ENCODE data around the gene ONECUT1.
A peak's percentile ranks its signal among the peaks of the same experiment; 100 is the strongest.

Gene ONECUT1

DNA sequence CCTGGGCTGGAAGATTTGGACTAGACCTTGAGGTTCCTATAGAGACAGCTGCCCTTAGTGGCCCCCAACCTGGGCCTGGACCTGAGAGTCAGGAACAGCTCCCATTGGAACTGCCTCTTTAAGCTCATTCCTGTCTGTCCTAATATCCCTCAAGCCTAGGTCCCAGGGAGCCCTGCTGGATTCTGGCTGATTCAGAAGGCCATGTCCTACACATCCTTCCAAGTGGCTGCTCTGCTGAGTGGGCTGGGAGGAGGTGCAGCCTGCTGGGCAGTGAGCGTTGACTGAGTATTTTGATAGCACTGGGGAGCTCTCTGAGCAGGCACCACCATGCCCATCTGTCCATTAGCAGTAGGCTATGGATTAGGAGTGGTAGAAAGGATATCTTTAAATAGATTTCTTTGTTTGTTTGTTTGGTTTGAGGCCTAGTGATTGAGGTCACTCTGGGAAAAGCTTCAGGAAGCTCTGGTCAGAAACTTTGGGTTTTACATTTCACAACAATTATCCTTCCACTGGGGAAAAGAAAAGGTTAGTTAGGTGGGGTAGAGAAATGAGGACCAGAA, 56.4 kb downstream of the ONECUT1 start:
- no peak for DNase-seq (ENCODE audit: low read depth in 2 of 2)

DNA sequence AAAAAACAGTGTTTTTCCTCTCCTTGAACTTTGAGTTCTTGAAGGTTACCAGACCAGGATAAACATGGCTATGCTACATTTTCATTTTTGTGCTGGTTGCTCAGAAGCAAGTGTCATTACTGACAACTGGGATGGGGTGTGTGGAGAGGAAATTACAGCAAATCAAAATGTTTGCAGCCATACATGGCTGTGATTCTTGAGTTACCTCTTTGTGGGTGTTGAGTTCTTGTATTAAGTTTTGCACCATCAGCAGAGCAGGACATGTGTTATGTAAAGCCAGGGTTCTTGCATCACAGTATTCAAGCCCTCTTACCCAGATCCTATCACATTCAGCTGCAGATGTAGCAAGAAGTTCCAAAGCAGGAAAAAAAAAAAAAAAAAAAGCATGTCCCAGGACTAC, 57.0 kb downstream of the ONECUT1 start:
- DNase-seq (ENCODE audit: low read depth in 2 of 2), result no peak

DNA sequence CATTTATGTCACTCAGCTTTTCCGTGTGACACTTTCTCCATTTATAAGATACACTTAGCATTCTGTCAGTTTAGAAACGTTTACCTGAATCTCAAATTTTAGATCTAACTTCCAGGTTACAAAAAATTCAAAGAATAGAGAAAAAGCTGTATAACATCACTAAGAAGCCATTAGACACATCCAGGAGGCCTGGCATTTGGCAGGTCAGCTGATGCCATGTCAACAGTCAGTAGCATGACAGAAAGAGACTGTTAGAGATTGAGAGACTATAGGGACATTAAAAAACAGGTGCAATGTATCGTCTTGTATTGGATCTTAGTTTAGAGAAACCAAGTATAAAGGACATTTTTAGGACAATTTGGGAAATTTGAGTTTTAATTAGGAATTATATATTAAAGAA, 57.6 kb downstream of the ONECUT1 start:
- DNase-seq (ENCODE audit: low read depth in 2 of 2), result no peak

DNA sequence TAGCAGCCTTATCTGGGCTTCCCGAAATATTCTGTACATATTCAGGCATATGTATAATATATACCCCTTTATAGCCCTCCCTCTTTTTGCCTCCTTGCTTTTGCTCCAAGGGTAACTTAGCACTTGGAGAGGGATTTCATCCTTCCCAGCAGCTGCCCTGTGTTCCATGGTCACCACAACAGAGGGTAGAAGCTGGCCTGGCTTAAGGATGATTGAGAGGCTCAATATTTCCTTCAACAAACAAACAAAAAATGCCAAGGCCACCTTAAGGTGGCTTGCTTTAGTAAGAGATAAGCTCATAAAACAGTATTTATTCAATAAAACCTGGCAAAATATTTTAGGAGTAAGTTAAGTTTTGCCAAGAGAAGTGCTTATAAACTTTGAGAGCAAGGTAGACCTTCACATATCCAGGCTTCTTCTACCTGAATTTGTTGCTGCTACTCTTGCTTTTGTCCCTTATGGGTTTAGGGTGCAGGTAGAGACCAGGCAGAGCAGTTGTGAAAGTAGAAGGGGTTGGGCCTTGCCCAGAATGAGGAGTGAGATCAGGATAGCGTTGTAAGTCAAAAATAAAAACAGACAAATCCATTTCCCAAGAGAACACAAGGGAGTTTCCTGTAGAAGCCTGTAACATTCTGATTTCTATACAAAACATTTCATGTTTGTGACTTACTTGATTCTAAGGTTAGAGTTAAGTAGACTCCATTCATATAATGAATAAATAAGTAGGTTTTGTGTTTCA, 58.2 kb downstream of the ONECUT1 start:
- DNase-seq (ENCODE audit: low read depth in 2 of 2), result no peak

DNA sequence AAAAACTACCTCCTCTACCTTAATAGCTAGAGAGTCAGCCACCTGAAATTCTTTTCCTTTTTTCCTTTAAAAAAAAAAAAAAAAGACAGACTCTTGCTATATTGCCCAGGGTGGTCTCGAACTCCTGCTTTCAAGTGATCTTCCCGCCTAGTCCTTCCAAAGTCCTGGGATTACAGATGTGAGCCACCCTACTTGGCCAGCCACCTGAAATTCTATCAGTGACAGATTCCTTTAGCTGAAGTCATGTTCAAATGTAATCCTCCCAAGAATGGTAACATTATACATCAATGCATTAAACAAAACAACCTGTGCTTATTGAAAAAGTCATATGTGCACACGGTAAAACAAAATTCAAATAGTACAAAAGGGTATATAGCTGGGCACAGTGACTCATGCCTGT, 59.1 kb downstream of the ONECUT1 start:
- no peak for DNase-seq (ENCODE audit: low read depth in 2 of 2)

DNA sequence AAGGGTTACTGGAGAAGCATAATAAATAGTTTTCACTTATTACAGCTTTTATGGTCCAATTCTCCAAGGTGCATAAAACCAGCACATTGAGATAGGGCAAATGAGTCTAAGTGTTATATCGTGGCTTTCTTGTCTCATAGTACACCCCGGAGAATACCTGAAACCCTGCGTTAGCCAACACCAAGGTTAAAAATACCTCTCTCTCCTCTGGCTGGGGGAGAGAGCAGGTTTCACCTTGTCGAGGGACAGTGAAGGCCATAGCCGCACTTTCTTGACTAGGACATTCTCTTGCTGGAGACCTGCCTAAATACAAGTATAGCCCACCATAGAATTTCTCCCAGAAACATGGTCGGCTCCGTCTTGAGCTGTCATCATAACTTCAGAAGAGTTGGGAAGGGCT, 59.5 kb downstream of the ONECUT1 start:
- DNase-seq (ENCODE audit: low read depth in 2 of 2), result no peak

DNA sequence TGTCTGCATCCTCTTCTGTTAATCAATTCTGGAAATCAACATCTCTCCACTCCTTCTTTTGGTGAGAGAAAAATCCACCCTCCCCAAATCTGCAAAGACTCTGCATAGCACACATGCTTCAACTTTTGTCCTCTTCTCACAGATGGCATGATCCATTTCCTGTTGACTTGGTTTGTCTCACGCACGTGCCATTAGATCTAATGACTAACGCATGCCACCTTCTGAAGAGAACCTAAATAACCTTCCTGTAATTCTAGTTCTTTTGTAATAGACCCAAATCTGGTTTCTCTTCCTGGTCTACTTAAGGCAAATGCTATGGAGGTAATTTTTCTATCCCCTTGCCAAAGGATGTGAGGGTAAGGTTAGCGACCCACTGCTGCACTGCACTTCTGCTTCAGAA, 60.0 kb downstream of the ONECUT1 start:
- peak in 1 of 2 experiments; percentile 10 for DNase-seq (ENCODE audit: low read depth in 2 of 2)

DNA sequence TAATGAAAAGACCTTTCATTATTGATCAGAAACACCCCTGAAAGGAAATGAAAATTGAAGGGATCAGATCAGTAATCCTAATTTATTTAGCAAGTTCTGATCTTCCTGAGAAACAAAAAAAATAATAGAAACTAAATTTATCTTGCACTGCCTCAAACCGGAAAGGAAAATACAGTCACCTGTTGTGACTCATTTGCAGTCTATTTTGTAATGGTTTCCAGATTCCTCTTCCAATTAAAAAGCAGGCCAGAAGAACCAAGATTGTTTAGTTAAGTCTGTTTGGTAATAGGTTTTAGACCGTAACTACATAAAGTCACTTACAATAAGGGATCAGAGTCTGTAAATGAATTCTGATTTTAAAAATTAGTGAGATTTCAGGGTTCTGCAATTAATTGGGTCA, 61.2 kb downstream of the ONECUT1 start:
- peak in 1 of 2 experiments; percentile 10 for DNase-seq (ENCODE audit: low read depth in 2 of 2)

DNA sequence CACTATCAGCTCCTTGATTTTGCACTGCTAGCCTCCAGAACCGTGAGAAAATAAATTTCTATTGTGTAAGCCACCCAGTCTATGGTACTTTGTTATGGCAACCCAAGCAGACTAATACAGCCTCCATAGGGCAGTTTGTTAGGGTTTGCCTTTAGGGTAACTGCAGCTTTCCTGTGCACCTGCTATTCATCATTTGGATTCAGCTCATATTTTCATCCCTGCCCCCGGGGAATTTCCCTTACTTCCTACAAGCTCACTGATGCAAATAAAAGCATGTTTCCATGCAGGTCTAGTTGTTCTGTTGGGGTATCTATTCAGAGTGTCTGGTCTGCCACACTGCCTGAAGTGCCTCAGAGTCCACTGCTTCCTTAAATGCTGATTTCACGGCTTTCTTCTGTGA, 62.3 kb downstream of the ONECUT1 start:
- no peak for DNase-seq (ENCODE audit: low read depth in 2 of 2)

DNA sequence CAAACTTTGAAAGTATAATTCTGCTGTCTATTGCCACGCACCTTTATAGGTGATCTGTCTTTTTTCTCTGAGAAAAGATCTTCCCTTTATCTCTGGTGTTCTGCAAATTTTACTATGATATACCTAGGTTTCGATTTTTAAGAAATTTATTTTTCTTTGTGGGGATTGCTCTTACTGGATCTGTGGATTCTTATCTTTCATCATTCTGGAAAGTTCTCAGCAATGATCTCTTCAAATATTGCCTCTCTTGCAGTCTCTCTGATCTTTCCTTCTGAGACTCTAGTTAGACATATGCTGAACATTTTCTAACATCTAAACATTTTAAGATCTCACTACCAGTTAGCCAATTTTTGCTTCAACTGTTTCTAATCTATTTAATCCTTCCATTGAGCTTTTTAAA, 63.9 kb downstream of the ONECUT1 start:
- no peak for DNase-seq (ENCODE audit: low read depth in 2 of 2)

DNA sequence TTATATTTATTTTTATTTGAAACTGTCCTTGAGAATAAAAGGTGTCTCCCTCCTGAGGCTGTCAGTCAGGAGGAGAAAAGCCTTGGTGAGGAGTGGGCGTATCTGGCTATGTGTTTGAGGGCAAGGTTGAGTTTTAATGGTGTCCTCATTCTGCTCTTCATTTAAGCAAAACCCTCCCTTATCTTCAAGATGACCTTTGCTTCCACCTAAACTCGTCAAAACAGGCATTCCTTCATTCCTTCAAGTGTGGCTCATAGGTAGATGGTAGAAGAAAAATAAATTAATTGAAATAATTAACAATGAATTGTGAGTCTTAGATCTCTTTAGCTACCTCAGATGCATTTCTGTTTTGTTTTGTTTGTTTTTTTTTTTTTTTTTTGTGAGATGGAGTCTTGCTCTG, 71.6 kb downstream of the ONECUT1 start:
- DNase-seq (ENCODE audit: low read depth in 2 of 2), result no peak

DNA sequence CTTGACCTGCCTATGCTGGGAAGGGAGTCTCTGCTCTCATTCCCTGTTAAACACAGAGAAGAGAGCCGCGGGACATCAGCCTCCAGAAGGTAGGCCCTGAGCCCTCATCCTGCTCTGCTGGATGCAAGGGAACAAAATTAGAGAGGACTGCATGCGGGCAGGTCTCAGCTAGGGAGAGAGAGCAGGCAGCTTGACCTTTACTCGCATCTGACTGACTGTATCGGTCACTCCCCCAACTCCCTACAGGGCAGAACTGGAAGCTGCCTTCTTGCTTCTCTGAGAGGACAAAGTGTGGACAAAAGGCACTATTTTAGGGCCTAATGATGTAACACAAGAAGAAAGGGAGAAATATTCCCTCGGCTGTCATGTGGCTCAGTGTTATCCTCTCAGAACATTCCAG, 72.2 kb downstream of the ONECUT1 start:
- no peak for DNase-seq (ENCODE audit: low read depth in 2 of 2)

DNA sequence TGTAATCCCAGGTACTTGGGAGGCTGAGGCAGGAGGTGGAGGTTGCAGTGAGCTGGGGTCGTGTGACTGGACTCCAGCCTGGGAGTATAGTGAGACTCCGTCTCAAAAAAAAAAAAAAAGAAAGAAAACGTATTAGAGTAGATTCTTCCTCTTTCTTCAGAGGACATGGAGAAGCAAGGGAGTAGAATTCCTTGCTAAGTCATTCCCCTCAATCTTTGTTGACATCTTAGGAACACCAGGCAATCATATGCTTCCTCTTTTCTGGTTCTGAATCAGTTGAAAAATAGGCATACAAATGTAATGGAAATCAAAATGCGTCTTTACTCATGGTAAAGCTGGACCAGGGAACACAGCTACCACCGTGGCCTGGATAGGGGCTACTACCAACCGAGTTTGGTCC, 72.7 kb downstream of the ONECUT1 start:
- DNase-seq (ENCODE audit: low read depth in 2 of 2), result no peak

DNA sequence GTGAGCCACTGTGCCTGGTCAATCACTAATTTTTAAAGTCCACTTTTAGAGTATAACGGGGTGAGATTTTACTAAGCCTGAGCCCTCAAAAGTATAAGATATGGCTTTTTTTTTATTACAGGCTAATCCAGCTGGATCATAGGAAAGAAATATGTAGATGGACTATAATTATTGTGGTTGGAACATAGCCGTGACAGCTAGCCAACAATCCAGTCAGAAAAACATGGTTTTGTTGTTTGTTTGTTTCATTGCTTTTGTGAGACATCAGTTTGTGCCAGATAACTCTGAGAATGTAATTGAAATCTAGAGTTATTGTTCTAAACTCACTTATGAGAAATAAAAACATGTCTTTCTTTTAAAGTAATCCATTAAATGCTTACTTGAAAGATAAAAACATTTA, 73.6 kb downstream of the ONECUT1 start:
- DNase-seq (ENCODE audit: low read depth in 2 of 2), result no peak

DNA sequence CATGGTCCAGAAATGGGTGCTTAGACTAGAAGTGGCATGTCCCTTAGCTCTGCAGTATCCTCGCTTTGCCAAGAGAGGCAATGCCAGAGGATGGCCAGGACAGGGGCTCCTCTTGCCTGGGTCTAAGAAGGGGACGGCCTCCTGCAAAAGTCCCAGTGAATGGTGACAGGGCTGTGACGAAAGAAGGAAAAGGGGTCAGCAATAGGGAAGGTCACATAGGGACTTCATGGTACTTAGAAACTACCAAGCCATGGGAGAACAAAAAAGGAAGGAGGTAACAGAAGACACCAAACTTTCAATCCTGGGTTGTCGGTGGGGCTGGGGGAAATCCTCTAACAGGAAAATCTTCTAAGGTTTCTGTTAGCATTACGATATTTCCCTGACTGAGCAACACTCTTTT, 74.7 kb downstream of the ONECUT1 start:
- DNase-seq (ENCODE audit: low read depth in 2 of 2), result no peak

DNA sequence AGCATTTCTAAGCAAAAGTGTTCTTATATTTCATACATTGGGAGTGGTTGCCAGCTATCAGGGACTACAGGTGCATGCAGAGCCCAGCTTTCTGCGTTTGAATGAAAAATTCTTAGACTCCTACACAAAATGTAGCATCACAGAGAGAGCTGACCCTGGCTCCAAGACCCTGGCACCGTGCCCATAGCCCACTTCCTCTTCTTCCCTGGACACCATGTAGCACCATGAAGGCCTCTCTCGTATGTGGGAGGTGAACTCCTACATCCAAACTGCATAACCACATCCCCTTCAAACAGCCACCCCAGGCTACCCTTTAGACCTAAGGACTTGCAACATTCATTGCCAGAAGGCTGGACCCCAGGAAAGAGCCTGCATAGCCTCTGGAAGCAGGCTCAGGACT, 75.2 kb downstream of the ONECUT1 start:
- no peak for DNase-seq (ENCODE audit: low read depth in 2 of 2)

DNA sequence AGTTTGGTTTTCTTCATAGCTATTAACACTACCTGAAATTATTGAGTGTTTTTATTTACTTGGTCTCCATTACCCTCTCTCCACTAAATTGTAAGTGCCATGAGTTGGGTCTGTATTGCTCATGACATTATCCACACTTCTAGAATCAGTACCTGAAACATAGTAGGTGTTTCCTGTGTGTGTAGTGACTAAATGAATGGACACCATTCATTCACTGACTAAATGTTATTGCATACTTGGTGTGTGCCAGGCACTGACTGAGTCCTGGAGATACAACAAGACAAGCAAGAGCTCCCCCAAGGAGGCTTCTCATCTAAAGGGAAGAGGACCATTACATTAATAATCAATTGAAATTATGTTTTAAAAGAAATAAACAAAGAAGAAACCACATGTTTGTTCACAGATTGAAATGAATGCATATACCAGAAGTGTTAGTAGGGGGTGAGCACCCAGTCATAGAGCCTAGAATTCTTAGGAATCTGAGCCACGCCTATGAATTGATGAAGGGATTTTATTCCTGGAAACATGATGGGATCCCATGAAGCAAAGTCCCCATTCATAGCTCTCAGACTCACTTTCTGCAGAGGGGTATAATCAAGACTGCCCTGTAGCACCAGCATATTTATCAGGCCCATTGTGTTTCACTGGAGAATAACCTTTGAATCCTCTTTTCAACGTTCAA, 79.3 kb downstream of the ONECUT1 start:
- no peak for DNase-seq (ENCODE audit: low read depth in 2 of 2)

DNA sequence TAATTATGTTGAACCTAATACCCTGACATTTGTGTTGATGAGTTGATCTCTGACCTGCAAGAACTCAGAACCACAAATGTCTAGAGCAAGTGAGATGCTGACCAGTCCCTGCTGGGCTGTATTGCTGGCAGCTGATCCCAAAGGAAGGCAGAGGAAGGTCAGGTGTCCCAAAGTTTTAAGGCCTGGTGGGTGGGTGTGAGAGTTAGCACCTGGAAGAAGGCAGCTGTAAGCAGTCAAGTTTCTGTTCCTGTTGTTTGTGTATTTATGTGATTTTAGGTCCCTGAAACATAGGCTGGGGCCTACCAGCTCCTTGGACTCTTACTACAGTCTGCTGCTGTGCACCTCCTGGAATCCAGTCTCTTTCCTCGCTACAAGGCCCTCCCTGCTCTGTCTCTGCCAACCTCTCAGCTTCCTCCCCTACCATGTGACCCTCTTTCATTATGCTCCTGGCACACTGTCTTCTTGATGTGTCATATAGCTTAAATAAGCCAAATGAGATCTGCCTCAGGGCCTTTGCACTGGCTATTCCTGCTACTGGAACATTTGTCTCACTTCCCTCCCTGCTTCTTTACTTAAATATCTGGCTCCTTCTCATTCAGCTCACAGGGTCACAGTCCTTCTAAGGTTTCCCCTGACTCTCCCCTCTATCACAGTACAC, 80.0 kb downstream of the ONECUT1 start:
- DNase-seq (ENCODE audit: low read depth in 2 of 2), result no peak

DNA sequence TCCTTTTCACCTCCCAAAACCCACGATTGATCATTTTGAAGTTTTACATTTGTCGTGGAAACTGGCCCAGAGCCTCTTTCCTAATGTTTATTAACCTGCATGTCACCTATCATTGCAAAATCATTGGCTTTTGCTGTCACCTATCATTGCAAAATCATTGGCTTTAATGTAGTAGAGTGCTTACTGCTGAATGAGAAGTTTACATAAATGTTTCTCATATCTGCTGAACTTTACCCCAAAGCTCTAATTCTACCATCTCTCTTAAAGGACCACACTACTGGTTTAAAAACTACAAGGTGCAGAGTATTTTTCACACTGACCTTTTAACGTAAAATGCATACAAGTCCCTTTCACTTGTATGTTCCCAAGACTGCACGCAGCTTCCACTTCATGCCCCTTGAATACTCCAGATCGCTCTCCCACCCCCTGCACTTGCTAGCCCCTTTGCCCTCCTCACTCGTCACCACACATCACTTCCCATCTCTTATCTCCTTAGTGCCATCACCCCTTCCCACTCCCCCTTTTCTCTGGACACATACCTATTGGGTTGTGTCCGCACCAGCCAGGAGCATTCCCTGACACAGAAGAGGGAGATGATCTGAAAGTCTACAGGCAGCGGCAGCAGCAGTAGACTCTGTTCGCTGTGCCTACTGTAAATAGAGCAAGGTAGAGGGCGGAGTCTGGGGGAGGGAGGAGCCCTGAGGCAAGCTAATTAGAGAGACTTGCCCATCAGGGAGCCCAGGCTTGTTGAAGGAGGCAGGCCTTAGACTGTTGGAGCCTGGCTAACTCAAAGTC, 80.8 kb downstream of the ONECUT1 start:
- DNase-seq (ENCODE audit: low read depth in 2 of 2), result no peak

Measured in fibroblast of skin of left biceps (primary cell).